Measurements from ENCODE around the gene CAMSAP1. TPM values are rescaled to one million over a fixed set of nuclear protein-coding genes. Genes with fewer than 3 reads are reported as not detected.

CAMSAP1 gene
- polyA plus RNA-seq, 3 donors: 0.71 to 9.0 (median 0.75) TPM

DNA sequence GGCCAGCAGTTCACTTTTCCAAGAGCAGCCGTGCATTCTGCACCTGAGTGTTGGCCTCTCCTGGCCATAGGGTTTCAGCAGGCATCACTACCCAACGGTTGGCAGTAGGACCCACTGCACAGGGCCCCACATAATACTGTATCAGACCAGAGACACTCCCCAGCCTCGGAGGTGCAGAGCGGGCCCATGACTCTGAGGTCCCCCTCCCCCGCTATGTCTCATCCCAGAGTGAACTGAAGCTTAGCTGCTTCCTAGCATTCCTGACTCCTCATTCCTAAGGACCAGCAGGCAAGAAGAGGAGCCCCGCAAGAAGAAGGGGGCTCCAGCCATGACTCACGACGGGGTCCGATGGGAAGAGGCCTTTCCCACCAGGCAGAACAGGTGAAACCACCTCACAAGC, 67.2 kb downstream of the CAMSAP1 start:
- H3K27ac Mint-ChIP-seq: no peak overlapping the region
- peaks cover 23 to 35% of the 10 kb centered on the region in 2 donors for H3K36me3 Mint-ChIP-seq
- H3K4me1 ChIP-seq (ENCODE audit: control insufficient read depth in 1 of 2, insufficient read depth in 2 of 2, low read length in 2 of 2): no peaks in the 10 kb centered on the region
- no peak overlapping the region for H3K27ac ChIP-seq (ENCODE audit: low read depth in 1 of 2, low read length in 2 of 2)
- H3K9ac ChIP-seq (ENCODE audit: insufficient read depth, low read length, poor library complexity, severe bottlenecking): no peak overlapping the region
- peaks cover 3% of the 10 kb centered on the region for H3K79me2 ChIP-seq (ENCODE audit: insufficient read depth, low read length)
- intact Hi-C loops (cut with micrococcal nuclease): no loop called here
- H3K36me3 ChIP-seq (replicated peaks in 1 of 2; ENCODE audit: control insufficient read depth in 1 of 2, insufficient read depth in 2 of 2, low read length in 2 of 2): peaks cover 14 to 39% of the 10 kb centered on the region in 2 donors
- H3K4me3 Mint-ChIP-seq: no peak overlapping the region
- no peak overlapping the region for H3K4me2 ChIP-seq (replicated peaks; ENCODE audit: extremely low read depth, low read length, poor library complexity, severe bottlenecking)
- TF ChIP-seq, protein P1, sequence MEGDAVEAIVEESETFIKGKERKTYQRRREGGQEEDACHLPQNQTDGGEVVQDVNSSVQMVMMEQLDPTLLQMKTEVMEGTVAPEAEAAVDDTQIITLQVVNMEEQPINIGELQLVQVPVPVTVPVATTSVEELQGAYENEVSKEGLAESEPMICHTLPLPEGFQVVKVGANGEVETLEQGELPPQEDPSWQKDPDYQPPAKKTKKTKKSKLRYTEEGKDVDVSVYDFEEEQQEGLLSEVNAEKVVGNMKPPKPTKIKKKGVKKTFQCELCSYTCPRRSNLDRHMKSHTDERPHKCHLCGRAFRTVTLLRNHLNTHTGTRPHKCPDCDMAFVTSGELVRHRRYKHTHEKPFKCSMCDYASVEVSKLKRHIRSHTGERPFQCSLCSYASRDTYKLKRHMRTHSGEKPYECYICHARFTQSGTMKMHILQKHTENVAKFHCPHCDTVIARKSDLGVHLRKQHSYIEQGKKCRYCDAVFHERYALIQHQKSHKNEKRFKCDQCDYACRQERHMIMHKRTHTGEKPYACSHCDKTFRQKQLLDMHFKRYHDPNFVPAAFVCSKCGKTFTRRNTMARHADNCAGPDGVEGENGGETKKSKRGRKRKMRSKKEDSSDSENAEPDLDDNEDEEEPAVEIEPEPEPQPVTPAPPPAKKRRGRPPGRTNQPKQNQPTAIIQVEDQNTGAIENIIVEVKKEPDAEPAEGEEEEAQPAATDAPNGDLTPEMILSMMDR (IDR thresholded peaks at IDR 0.05): no peak
- H3K9me3 ChIP-seq (replicated peaks in 1 of 2; ENCODE audit: control insufficient read depth in 1 of 2, insufficient read depth in 1 of 2, low read length in 2 of 2): no peaks in the 10 kb centered on the region
- 100% methylated on average over 2 of the region's 9 CpGs for WGBS (ENCODE audit: insufficient coverage)
- H2AFZ ChIP-seq (ENCODE audit: insufficient read depth, low read depth, low read length, poor library complexity, severe bottlenecking): no peak overlapping the region
- H3K4me1 Mint-ChIP-seq: no peaks in the 10 kb centered on the region
- H3K9me3 Mint-ChIP-seq: peaks cover 7 to 13% (median 11%) of the 10 kb centered on the region in 7 donors
- no peaks in the 10 kb centered on the region for H3K27me3 ChIP-seq (ENCODE audit: control insufficient read depth in 2 of 2, insufficient read depth in 2 of 2, low read length in 2 of 2)
- no peak overlapping the region for H3K4me3 ChIP-seq (replicated peaks in 1 of 3; ENCODE audit: low read depth in 2 of 3, low read length in 3 of 3)
- no peaks in the 10 kb centered on the region for H3K27me3 Mint-ChIP-seq (ENCODE audit: low read depth in 3 of 3)
- DNase-seq: no peak
- H4K20me1 ChIP-seq (ENCODE audit: insufficient read depth, low read length): peaks cover 19% of the 10 kb centered on the region

DNA sequence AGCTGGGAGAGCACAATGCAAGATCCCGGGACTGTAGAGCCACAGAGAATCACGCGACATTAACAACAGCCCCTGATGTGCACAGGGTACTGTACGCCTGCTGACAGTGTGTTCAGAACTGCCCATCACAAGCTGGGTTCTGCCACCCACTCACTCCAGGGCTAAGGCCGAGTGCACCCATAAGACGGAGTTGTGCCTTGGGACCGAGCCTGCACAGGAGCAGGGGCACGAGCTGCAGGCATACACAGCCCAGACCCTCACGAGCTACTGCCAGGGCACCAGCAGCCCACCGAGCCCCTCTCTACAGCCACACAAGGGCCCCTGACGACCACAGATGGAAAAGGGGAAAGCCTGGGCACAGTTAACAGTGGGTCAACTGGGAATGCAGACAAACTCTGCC, 67.8 kb downstream of the CAMSAP1 start:
- H2AFZ ChIP-seq (ENCODE audit: insufficient read depth, low read depth, low read length, poor library complexity, severe bottlenecking): no peak overlapping the region
- no peak overlapping the region for H3K4me2 ChIP-seq (replicated peaks; ENCODE audit: extremely low read depth, low read length, poor library complexity, severe bottlenecking)
- H3K4me3 ChIP-seq (replicated peaks in 1 of 3; ENCODE audit: low read depth in 2 of 3, low read length in 3 of 3): no peak overlapping the region
- H4K20me1 ChIP-seq (ENCODE audit: insufficient read depth, low read length): peaks cover 25% of the 10 kb centered on the region
- H3K9me3 Mint-ChIP-seq: peaks cover 3 to 7% (median 6%) of the 10 kb centered on the region in 7 donors
- no peaks in the 10 kb centered on the region for H3K27me3 Mint-ChIP-seq (ENCODE audit: low read depth in 3 of 3)
- H3K27ac ChIP-seq (ENCODE audit: low read depth in 1 of 2, low read length in 2 of 2): no peak overlapping the region
- TF ChIP-seq, protein P1 (IDR thresholded peaks at IDR 0.05): no peak
- H3K9ac ChIP-seq (ENCODE audit: insufficient read depth, low read length, poor library complexity, severe bottlenecking): no peak overlapping the region
- H3K4me1 Mint-ChIP-seq: peaks cover under 1% of the 10 kb centered on the region
- H3K36me3 Mint-ChIP-seq: peaks cover 17 to 29% of the 10 kb centered on the region in 2 donors
- 98% methylated on average over 11 of the region's 11 CpGs for WGBS (ENCODE audit: insufficient coverage)
- intact Hi-C loops (cut with micrococcal nuclease): no loop called here
- no peak for DNase-seq
- H3K79me2 ChIP-seq (ENCODE audit: insufficient read depth, low read length): peaks cover 3% of the 10 kb centered on the region
- no peaks in the 10 kb centered on the region for H3K4me1 ChIP-seq (ENCODE audit: control insufficient read depth in 1 of 2, insufficient read depth in 2 of 2, low read length in 2 of 2)
- no peaks in the 10 kb centered on the region for H3K9me3 ChIP-seq (replicated peaks in 1 of 2; ENCODE audit: control insufficient read depth in 1 of 2, insufficient read depth in 1 of 2, low read length in 2 of 2)
- peaks cover 14 to 39% of the 10 kb centered on the region in 2 donors for H3K36me3 ChIP-seq (replicated peaks in 1 of 2; ENCODE audit: control insufficient read depth in 1 of 2, insufficient read depth in 2 of 2, low read length in 2 of 2)
- H3K27ac Mint-ChIP-seq: no peak overlapping the region
- H3K4me3 Mint-ChIP-seq: no peak overlapping the region
- H3K27me3 ChIP-seq (ENCODE audit: control insufficient read depth in 2 of 2, insufficient read depth in 2 of 2, low read length in 2 of 2): no peaks in the 10 kb centered on the region

All from CD14-positive monocyte (primary cell).